ENCODE data around the gene ASCC1. TPM values are rescaled to one million over a fixed set of nuclear protein-coding genes. Genes with fewer than 3 reads are reported as not detected.

Gene ASCC1
- total and polyA plus RNA-seq, 2 of the 13 experiments (the other 11 are each of a cell fraction or from before 2014, with no cell fraction given) = 21.6 to 30.1 TPM

GRCh38 chr10:72215611-72216549, at the start of gene ASCC1, which contains the start of gene ANAPC16 (continued):
- TF ChIP-seq ZNF512 (CRISPR knock-in tag; IDR thresholded peaks at IDR 0.05) (0 out of 2 replicates have a peak, but pooled peaks have one; percentile 25), ZNF264 (CRISPR knock-in tag; IDR thresholded peaks at IDR 0.05) (0 out of 2 replicates have a peak, but pooled peaks have one; percentile 32), DR1 (CRISPR knock-in tag; IDR thresholded peaks at IDR 0.05) (peak; percentile 42; the same call in 1 of the 2 replicates), ZNF567 (CRISPR knock-in tag; IDR thresholded peaks at IDR 0.05; ENCODE audit: borderline replicate concordance) (peak; percentile 92; the same call in 1 of the 2 replicates), NAIF1 (CRISPR knock-in tag; IDR thresholded peaks at IDR 0.05; ENCODE audit: borderline replicate concordance) (peak; percentile 97), ZNF276 (CRISPR knock-in tag; IDR thresholded peaks at IDR 0.05; ENCODE audit: low read depth) (peak; percentile 96), ZZZ3 (CRISPR knock-in tag; IDR thresholded peaks at IDR 0.05; ENCODE audit: borderline replicate concordance) (peak; percentile 87; the same call in 1 of the 2 replicates), ZNF839 (CRISPR knock-in tag; IDR thresholded peaks at IDR 0.05; ENCODE audit: borderline replicate concordance) (0 out of 2 replicates have a peak, but pooled peaks have one; percentile 83), CENPT (CRISPR knock-in tag; IDR thresholded peaks at IDR 0.05; ENCODE audit: low read depth) (no peak), ZNF891 (CRISPR knock-in tag; IDR thresholded peaks at IDR 0.05) (peak; percentile 98), NCOA1 (CRISPR knock-in tag; IDR thresholded peaks at IDR 0.05) (peak; percentile 85), ZNF704 (CRISPR knock-in tag; IDR thresholded peaks at IDR 0.05; ENCODE audit: borderline replicate concordance) (peak; percentile 84), GABPB1 (CRISPR knock-in tag; IDR thresholded peaks at IDR 0.05) (peak; percentile 85), ZNF563 (CRISPR knock-in tag; IDR thresholded peaks at IDR 0.05) (peak; percentile 72; the same call in 1 of the 2 replicates), ZNF510 (CRISPR knock-in tag; IDR thresholded peaks at IDR 0.05; ENCODE audit: low read depth) (peak; percentile 96), FOXP4 (CRISPR knock-in tag; IDR thresholded peaks at IDR 0.05) (peak; percentile 72), ZNF160 (CRISPR knock-in tag; IDR thresholded peaks at IDR 0.05) (peak; percentile 52; the same call in 1 of the 2 replicates), GMEB2 (CRISPR knock-in tag; IDR thresholded peaks at IDR 0.05; ENCODE audit: low read depth) (peak; percentile 95), RXRA (CRISPR knock-in tag; IDR thresholded peaks at IDR 0.05) (peak; percentile 81; the same call in 1 of the 2 replicates)

Measured in HepG2 (cell line).